Endothelial cell of umbilical vein (primary cell): Measurements from ENCODE around the gene VEPH1. TPM values are rescaled to one million over a fixed set of nuclear protein-coding genes. Genes with fewer than 3 reads are reported as not detected.

Experiments
- BruUV-seq: library from RNA; stranded (reverse); fragments of 400-500 nt; replicated peaks from 2 replicates; lab custom pipeline; 2021; lab: Mats Ljungman, UMichigan
- CTCF ChIA-PET: fragments of 300-600, 350-600 bp; sonication (Branson Sonifier 250); formaldehyde crosslinking; loops from one replicate; lab custom pipeline; 2021; ENCODE audit warnings: antibody characterized with exemption, inconsistent platforms; lab: Charles Lee
- POLR2A ChIA-PET: fragments of 300-600, 350-600 bp; sonication (Branson Sonifier 250); formaldehyde crosslinking; loops from one replicate; lab custom pipeline; 2021; ENCODE audit warnings: antibody characterized with exemption, inconsistent platforms; lab: Charles Lee
- DNase-seq: peaks from one replicate; pipeline ENCODE4 v3.0.0-alpha.2; 2011; ENCODE audit warnings: low read depth, low spot score
- FAIRE-seq: peaks from 2 replicates; lab custom pipeline; 2011; peaks lifted over from hg19 to GRCh38; lab: Jason Lieb, UNC
- H2AFZ ChIP-seq: 2 replicates; pipeline ENCODE4 v1.6.0; 2012; ENCODE audit warnings: low read depth, low read length, control low read depth, inconsistent platforms
- H3K27ac ChIP-seq: 2 replicates; pipeline ENCODE4 v1.5.1; 2011; ENCODE audit warnings: low read depth, mild to moderate bottlenecking, control low read depth, low read length, moderate library complexity; ENCODE audit not compliant: insufficient read depth
- H3K27me3 ChIP-seq, 2 experiments: 2 replicates each; pipeline versions ENCODE4 v1.6.0 to v1.6.1; 2011; ENCODE audit warnings: low read length in 2 of 2, mixed read lengths in 1 of 2; ENCODE audit not compliant: control insufficient read depth in 2 of 2, insufficient read depth in 2 of 2
- H3K36me3 ChIP-seq, 2 experiments: 2 replicates in 1 of 2; 3 replicates in 1 of 2; pipeline ENCODE4 v1.5.1; 2011; ENCODE audit warnings: low read length in 2 of 2, mild to moderate bottlenecking in 1 of 2, moderate library complexity in 1 of 2; ENCODE audit not compliant: control insufficient read depth in 2 of 2, insufficient read depth in 2 of 2; ENCODE audit errors: extremely low read depth in 1 of 2
- H3K4me1 ChIP-seq: 3 replicates; pipeline ENCODE4 v1.5.1; 2011; ENCODE audit warnings: mild to moderate bottlenecking, low read length; ENCODE audit not compliant: control insufficient read depth, insufficient read depth; ENCODE audit errors: extremely low read depth
- H3K4me2 ChIP-seq: 2 replicates; pipeline ENCODE4 v1.6.1; 2011; ENCODE audit warnings: low read length, control low read depth, mixed read lengths; ENCODE audit not compliant: insufficient read depth
- H3K4me3 ChIP-seq, 3 experiments: fragments of 200-600 bp in 1 of 3; sonication (generic), shearing (Covaris generic) in 1 of 3; replicated peaks in 1 of 3; 2 replicates each; pipeline ENCODE4 v1.5.1; 2011 to 2016; ENCODE audit warnings: control low read depth in 3 of 3, low read length in 3 of 3, mild to moderate bottlenecking in 2 of 3, inconsistent platforms in 1 of 3, low read depth in 1 of 3, moderate library complexity in 1 of 3; ENCODE audit not compliant: insufficient read depth in 1 of 3
- H3K79me2 ChIP-seq: 2 replicates; pipeline ENCODE4 v1.6.0; 2012; ENCODE audit warnings: low read length, inconsistent platforms; ENCODE audit not compliant: control insufficient read depth, insufficient read depth
- H3K9ac ChIP-seq: replicated peaks from 2 replicates; pipeline ENCODE3; 2011; ENCODE audit warnings: low read length, control low read depth; ENCODE audit not compliant: insufficient read depth; ENCODE audit errors: extremely low read depth
- H3K9me1 ChIP-seq: replicated peaks from 3 replicates; pipeline ENCODE4 v1.6.0; 2011; ENCODE audit warnings: mild to moderate bottlenecking, low read length; ENCODE audit not compliant: control insufficient read depth, insufficient read depth; ENCODE audit errors: extremely low read depth
- H3K9me3 ChIP-seq: replicated peaks from 2 replicates; pipeline ENCODE4 v1.5.1; 2012; ENCODE audit warnings: low read length, inconsistent platforms; ENCODE audit not compliant: control insufficient read depth, insufficient read depth
- H4K20me1 ChIP-seq: replicated peaks from 2 replicates; pipeline ENCODE3; 2011; ENCODE audit warnings: mild to moderate bottlenecking, low read length; ENCODE audit not compliant: control insufficient read depth, insufficient read depth; ENCODE audit errors: extremely low read depth
- CTCF ChIP-seq, 2 donors: IDR thresholded peaks; 1 replicate in 1 of 2; 2 replicates in 1 of 2; pipeline ENCODE4 v1.5.1; 2011; ENCODE audit warnings: low read length in 2 of 2, mild to moderate bottlenecking in 2 of 2, moderate library complexity in 2 of 2, control low read depth in 1 of 2, inconsistent platforms in 1 of 2, low read depth in 1 of 2; ENCODE audit not compliant: insufficient read depth in 1 of 2; ENCODE audit errors: extremely low read depth in 1 of 2
- EZH2 ChIP-seq: IDR thresholded peaks from 2 replicates; pipeline ENCODE4 v1.6.1; 2012; ENCODE audit warnings: borderline replicate concordance, low read depth, mild to moderate bottlenecking, moderate library complexity, low read length, inconsistent platforms; ENCODE audit not compliant: severe bottlenecking
- FOS ChIP-seq: IDR thresholded peaks from 2 replicates; pipeline ENCODE4 v1.6.1; 2011; ENCODE audit warnings: mild to moderate bottlenecking, low read length, moderate library complexity, borderline replicate concordance; ENCODE audit not compliant: insufficient read depth
- GATA2 ChIP-seq: IDR thresholded peaks from 2 replicates; pipeline ENCODE4 v1.7.0; 2011; ENCODE audit warnings: low read depth, mild to moderate bottlenecking, moderate library complexity, mixed read lengths, low read length; ENCODE audit not compliant: insufficient read length, insufficient read depth
- JUN ChIP-seq: IDR thresholded peaks from 2 replicates; pipeline ENCODE4 v1.6.1; 2011; ENCODE audit warnings: borderline replicate concordance, low read depth; ENCODE audit not compliant: insufficient read length, insufficient read depth
- MAX ChIP-seq: IDR thresholded peaks from 2 replicates; pipeline ENCODE4 v1.6.1; 2011; ENCODE audit not compliant: insufficient read depth, insufficient read length
- MYC ChIP-seq: IDR thresholded peaks from one replicate; pipeline ENCODE4 v1.6.1; 2011; ENCODE audit warnings: mild to moderate bottlenecking, low read depth, low read length
- POLR2A ChIP-seq: IDR thresholded peaks from 2 replicates; pipeline ENCODE4 v1.6.1; 2012; ENCODE audit warnings: low read depth, mild to moderate bottlenecking, control low read depth, low read length
- POLR2AphosphoS5 ChIP-seq: IDR thresholded peaks from 2 replicates; pipeline ENCODE4 v1.6.1; 2012; ENCODE audit warnings: low read depth, mild to moderate bottlenecking, control low read depth, low read length, moderate library complexity; ENCODE audit not compliant: insufficient read depth
- dilution Hi-C: fragments of 300-500 bp; cut with MboI; formaldehyde crosslinking; loops from one replicate; pipeline ENCODE4 v1.15.0; 2019; ENCODE audit warnings: low sequenced_read_pairs; ENCODE audit not compliant: extremely low pct_ligation_motif_present
- intact Hi-C: fragments of 100-400 bp; cut with micrococcal nuclease; formaldehyde crosslinking; loops from one replicate; pipeline ENCODE4 v1.10.0; 2022
- polyA plus RNA-seq, 4 experiments: library from polyadenylated mRNA; depleted of rRNA in 3 of 4; stranded (reverse) in 3 of 4; unstranded in 1 of 4; fragments of >200 nt; gene quantifications; 2 replicates each; pipeline versions ENCODE4 v1.2.1 to v1.2.3, GENCODE V29; 2011 to 2012; ENCODE audit warnings: missing spikeins in 1 of 4
- total RNA-seq: library from RNA; stranded (reverse); gene quantifications from 2 replicates; pipeline ENCODE4 v1.2.3, GENCODE V29; 2021

Gene VEPH1
- total and polyA plus RNA-seq, 2 donors (not counting 3 experiments of a cell fraction or from before 2014, with no cell fraction given) = 42.9 to 136 TPM

GRCh38 chr3:157463816-157464215, 39.4 kb downstream of the VEPH1 start:
- no peak overlapping the region for H3K4me2 ChIP-seq
- no peaks in the 10 kb centered on the region for H3K9me3 ChIP-seq
- no peak overlapping the region for H3K4me3 ChIP-seq
- BruUV-seq = no TSS peak
- DNase-seq (no peak), FAIRE-seq (no peak)
- peaks cover 5 to 20% of the 10 kb centered on the region in 2 experiments for H3K36me3 ChIP-seq
- dilution Hi-C loops (no loop called here), intact Hi-C loops (no loop called here)
- no peaks in the 10 kb centered on the region for H4K20me1 ChIP-seq
- peaks cover 51% of the 10 kb centered on the region for H3K4me1 ChIP-seq
- CTCF ChIA-PET = interaction anchor here (1.3 to 1.9 kb wide), 4 partner anchors 17 to 274 kb away, joined by 3 to 5 read pairs (median 4); no protein-coding TSS in a partner anchor
- TF ChIP-seq CTCF (IDR thresholded peaks at IDR 0.05; ENCODE audit: extremely low read depth in 1 of 2, insufficient read depth in 1 of 2, low read depth in 1 of 2, low read length in 2 of 2) (no peak), MYC (no peak), GATA2 (no peak), MAX (no peak), FOS (no peak), POLR2A (no peak), EZH2 (no peak), JUN (no peak), POLR2AphosphoS5 (no peak)
- H3K27ac ChIP-seq = no peak overlapping the region
- no peak overlapping the region for H3K9ac ChIP-seq
- POLR2A ChIA-PET = no interaction called here
- peaks cover 65% of the 10 kb centered on the region for H3K79me2 ChIP-seq
- no peaks in the 10 kb centered on the region for H3K9me1 ChIP-seq
- H2AFZ ChIP-seq = no peak overlapping the region
- H3K27me3 ChIP-seq = no peaks in the 10 kb centered on the region
